Epithelial cell of proximal tubule (primary cell): ENCODE measurements around the gene EIF4E2. TPM values are rescaled to one million over a fixed set of nuclear protein-coding genes. Genes with fewer than 3 reads are reported as not detected.

ENCODE experiments used
- DNase-seq: peaks from one replicate; pipeline ENCODE4 v3.0.0-alpha.2; 2011; ENCODE audit warnings: low read depth
- H3K4me3 ChIP-seq: 2 replicates; pipeline ENCODE4 v1.5.1; 2011; ENCODE audit warnings: low read depth, mild to moderate bottlenecking, low read length
- total RNA-seq: library from RNA; depleted of rRNA; stranded (reverse); fragments of >200 nt; gene quantifications from 2 replicates; pipeline ENCODE4 v1.2.3, GENCODE V29; 2015
- TF ChIP-seq, protein P1 (sequence below): conservative IDR thresholded peaks from 2 replicates; pipeline ENCODE4 v1.5.1; 2012; ENCODE audit warnings: low read depth, mild to moderate bottlenecking, low read length

Gene EIF4E2
- total RNA-seq, 1 donor from 2014 or later = 96.0 TPM

DNA sequence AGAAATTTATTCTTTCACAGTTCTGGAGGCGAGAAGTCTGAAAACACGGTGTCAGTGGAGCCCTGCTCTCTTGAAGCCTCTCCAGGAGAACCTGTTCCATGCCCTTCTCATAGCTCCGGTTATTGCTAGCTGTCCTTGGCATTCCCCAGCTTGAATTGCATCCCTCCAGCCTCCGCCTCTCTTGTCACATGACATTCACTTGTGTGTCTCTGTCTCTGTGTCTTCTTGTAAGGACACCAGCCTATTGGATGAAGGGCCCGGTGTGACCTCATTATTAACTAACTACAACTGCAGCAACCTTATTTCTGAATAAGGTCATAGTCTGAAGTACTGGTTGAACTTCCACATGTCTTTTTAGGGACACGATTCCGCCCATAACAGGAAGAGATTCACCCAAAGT lies 34.9 kb upstream of the EIF4E2 start:
- TF ChIP-seq, protein P1, sequence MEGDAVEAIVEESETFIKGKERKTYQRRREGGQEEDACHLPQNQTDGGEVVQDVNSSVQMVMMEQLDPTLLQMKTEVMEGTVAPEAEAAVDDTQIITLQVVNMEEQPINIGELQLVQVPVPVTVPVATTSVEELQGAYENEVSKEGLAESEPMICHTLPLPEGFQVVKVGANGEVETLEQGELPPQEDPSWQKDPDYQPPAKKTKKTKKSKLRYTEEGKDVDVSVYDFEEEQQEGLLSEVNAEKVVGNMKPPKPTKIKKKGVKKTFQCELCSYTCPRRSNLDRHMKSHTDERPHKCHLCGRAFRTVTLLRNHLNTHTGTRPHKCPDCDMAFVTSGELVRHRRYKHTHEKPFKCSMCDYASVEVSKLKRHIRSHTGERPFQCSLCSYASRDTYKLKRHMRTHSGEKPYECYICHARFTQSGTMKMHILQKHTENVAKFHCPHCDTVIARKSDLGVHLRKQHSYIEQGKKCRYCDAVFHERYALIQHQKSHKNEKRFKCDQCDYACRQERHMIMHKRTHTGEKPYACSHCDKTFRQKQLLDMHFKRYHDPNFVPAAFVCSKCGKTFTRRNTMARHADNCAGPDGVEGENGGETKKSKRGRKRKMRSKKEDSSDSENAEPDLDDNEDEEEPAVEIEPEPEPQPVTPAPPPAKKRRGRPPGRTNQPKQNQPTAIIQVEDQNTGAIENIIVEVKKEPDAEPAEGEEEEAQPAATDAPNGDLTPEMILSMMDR = no peak
- no peak for DNase-seq
- no peak overlapping the region for H3K4me3 ChIP-seq

- TF ChIP-seq, protein P1 = no peak
- H3K4me3 ChIP-seq = no peak overlapping the region
- DNase-seq = no peak
Measured at GRCh38 chr2:232516551-232516950, 33.9 kb upstream of the EIF4E2 start.

DNA sequence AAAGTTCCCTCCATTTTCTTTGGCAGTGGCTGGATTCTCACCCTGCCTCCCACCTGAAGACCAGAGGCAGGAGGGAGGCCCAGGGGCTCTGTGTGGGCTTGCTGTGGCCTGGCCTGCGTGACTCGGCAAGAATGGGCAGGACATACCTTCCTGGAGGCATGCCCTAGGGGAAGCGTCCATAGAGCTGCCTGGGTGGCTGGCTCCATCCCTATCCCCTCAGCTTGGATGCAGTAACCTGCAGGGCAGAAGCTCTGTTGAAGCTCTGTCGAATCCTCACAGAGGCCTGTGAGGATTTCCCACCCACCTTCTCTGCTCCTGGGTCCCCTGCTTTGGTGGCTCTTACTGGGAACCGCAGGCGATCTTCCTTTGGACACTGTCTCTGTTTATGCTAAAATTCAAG lies 31.6 kb upstream of the EIF4E2 start:
- TF ChIP-seq, protein P1 = no peak
- H3K4me3 ChIP-seq = no peak overlapping the region
- DNase-seq = no peak

DNA sequence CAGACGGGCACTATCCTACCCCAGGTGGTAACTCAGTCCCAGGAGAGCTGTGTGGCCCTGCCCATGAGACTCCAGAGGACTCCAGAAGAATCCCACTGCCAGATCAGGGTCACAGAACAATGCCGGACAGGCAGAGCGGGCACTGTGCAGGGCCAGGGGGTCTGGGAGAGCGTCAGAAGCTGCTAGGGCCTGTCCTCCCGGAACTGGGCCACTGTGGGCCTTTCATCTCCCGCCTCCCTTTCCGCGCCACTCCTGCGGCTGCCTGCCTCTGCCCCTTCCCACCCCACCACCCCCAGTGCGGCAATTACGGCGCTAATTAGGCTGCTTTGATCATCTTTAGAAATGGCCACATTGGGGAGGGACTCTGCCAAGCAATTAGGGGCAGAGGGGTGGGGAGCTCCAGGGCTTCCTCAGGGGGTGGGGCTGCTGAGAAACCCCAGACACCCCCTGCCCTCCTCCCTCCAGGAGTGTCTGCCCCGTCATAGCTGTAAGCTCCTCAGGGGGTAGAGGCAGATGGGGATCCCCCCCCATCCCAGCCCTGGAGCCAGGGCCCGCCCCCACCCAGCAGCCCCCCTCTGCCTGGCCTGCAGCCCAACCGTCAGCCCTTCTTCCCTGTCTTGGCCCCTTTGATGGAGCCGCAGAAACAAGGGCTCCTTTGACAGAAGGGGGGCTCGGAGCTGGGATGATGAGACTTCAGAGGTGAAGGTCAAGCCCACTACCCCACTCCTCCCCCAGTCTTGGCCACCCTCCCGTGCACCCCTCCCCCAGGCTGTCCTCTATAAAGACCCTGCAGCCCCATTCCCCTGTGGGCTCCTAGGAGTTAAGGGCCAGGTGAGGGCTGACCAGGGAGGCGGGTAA lies 30.7 kb upstream of the EIF4E2 start, which contains the start of gene PRSS56:
Gene PRSS56 (plus strand): TSS at position 808 of the 858 bp plus-strand sequence. CDS start 211 bp downstream, outside the sequence.
- TF ChIP-seq, protein P1 = no peak
- no peak for DNase-seq
- H3K4me3 ChIP-seq = no peak within 1 kb of the TSS

DNA sequence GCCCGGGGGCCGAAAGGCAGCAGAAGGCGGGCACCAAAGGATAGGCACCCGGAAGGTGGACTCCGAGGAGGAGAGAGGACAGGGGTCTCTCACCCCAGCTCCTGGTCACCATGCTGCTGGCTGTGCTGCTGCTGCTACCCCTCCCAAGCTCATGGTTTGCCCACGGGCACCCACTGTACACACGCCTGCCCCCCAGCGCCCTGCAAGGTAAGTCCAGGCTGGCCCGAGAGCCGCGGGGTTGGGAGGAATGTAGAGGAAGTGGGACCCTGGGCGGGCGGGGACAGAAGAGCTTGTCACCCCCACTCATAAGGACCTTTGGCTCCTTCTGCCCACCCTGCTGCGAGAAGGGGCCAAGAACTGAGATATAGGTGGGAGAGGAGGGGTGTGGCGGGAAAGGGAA lies 30.0 kb upstream of the EIF4E2 start:
- DNase-seq = no peak
- H3K4me3 ChIP-seq = no peak overlapping the region
- TF ChIP-seq, protein P1 = no peak

DNA sequence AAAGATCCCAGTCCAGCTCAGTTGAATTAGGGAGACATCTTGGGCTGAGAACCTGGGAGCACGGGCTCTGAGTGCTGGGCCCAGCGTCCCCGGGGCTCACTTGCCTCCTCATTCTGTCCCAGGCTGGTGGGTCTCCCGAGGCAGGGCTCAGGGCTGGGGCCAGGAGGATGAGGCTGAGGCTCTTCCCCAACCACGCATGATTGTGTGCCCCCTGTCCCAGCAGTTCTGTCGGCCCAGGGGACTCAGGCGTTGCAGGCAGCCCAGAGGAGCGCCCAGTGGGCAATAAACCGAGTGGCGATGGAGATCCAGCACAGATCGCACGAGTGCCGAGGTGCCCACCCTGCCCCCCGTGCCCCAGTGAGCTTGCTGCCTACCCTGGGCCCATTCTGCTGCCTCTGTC lies 29.4 kb upstream of the EIF4E2 start:
- H3K4me3 ChIP-seq = no peak overlapping the region
- TF ChIP-seq, protein P1 = no peak
- DNase-seq = no peak
